Inflammatory macrophage treated with lipopolysaccharide for 1 hour (primary cell): ENCODE data around the gene SLC39A7.

ENCODE experiments used
- DNase-seq, 2 donors: peaks; one replicate each; pipeline ENCODE4 v3.0.0-alpha.2; 2020 to 2022

The SLC39A7 gene

DNA sequence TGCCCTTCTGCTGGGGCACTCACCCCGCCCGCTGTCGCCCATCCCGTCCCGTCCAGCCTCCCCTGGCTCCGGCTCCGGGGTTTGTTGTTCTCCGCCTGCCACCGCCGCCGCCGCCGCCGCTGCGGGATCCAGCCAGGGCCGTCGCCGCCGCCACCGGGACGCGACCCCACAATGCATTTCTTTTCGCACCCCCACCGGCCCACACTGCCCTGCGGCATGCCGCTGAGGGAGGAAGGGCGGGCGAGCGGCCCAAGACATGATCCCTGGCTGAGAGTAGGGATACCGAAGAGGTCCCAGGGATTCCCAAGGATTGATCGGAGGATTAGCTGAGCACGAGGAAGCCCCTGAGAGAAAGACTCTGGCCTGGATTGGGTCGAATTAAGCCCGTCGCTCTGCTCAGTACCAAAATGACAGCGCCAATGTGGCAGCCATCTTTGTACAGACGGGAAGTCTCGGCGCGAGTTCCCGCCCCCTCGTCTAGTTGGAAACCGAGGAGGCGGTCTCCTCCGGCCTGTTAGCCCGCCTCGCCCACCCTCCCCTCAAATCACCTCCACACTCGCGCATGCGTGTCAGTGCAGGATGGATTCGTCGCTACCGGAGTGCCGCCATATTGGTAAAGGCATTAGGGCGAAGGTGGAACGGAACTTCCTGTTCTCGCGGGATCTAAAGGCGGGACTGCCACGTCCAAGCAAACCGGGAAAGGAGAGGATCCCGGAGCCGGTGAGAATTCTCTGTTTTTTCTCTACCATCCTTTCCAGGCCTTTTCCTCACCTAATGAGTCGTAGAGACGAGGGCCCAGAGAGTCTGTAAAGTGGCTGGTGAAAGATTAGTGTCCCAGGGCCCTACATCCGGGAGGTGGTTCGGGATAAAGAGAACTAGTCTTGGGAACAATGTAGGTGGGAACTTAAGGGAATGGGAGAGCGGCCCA lies at the start of gene SLC39A7, which contains the start of gene RXRB:
Gene SLC39A7, plus strand, starts transcription at position 649 of the 928 bp plus-strand sequence. CDS start 379 bp downstream, outside the sequence.
Gene RXRB, minus strand, starts transcription at position 447 of the 928 bp plus-strand sequence. Its CDS starts 189 bp downstream, at position 258.
- peak; percentile 99 for DNase-seq

DNA sequence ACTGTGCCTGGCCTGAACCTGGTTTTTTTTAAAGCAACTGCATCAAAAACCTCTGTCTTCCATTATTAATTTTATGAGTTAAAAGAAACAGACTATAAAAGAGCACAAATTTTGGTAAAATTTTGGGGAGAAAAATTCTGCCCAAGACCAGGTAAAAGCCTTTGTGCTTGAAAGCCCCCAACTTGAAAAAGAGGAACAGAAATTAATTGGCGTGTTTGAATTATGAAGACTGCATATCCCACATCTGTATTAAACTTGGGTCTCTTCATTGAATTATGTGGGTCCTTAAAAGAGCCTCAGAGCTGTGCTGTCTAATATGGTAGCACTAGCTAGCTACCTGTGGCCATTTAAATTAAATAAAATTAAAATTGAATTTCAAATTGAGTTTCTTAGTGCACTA lies 49.6 kb upstream of the SLC39A7 start:
- no peak for DNase-seq

- DNase-seq: no peak
These were observed 46.3 kb upstream of the SLC39A7 start for GRCh38 chr6:33154349-33154748.

GRCh38 chr6:33156561-33156960 lies 44.1 kb upstream of the SLC39A7 start:
- no peak for DNase-seq

GRCh38 chr6:33156964-33157363 lies 43.7 kb upstream of the SLC39A7 start:
- no peak for DNase-seq

GRCh38 chr6:33160096-33160495 lies 40.6 kb upstream of the SLC39A7 start:
- no peak for DNase-seq

DNA sequence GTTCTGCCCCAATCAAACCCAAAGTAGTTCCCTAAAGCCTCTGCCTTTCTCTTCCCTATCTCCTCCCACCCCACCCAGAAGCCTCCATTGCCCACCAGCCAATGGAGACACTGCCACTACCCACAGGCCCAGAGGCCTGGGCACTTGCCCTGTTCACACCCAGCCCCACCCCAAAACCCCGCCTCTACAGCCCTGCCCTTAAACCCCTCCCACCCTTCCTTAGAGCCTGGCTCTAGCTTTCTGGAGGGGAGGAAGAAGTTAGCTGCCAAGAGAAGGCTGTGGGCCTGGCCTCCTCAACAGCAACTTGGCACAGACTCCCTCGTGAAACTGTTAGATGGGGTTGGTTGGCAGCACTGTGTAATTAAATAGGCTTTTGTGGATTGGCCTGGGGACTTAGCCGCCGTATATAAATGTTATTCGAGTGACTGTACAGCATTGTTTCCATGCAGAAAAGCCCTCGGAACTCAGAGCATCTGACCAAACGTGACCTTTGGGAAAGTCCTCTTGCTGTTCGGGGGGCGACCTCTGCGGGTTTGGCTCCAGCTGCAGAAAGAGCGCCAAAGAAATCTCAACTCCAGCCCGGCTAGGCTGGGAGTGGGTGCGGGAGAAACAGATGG lies 39.8 kb upstream of the SLC39A7 start:
- DNase-seq: peak; percentile 59 to 61

DNA sequence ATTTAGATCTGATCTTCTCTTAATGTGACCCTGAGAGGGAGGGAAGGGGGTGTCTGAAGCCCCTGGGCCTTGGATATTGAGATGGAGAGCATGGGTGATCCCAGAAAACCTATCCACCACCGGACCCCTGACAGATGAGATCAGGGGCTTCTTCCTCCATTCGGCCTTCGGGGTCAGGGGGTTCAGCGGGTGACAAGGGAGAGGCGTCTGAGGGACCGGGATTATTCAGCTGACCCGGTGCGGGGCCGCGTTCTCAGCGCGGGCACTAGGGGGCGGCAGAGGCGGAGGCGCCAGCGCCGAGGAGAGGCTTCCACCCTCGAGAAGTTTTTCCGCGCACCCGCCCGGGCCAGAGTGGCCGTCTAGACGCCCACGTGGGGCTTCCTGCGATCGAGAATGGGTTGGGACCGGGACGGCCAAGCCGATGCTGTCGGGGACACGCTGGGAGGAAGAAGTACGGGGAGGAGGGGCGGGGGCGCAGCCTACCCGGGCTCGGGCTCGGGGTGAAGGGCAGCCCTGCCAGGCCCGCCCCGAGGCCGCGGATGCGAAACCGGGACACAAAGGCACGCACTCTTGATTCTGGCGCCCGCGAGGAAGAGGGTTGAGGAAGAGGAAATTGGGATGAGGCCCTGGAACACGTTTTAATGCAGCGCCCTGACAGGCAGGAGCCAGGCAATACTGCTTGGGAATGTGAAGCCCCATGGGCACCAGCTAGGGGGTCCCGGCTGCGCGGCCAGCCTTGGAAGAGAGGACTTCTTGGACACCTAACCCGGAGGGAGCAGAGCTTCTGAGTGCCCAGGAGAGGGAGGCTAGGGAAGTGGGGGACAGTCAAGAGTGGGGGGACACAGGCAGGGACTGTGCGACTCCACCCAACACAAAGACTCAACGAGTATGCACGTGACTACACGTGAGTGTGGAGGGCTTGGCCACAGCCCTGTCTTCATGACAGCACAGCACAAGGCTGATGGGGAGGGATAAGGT lies 39.0 kb upstream of the SLC39A7 start:
- peak; percentile 73 to 93 for DNase-seq

DNA sequence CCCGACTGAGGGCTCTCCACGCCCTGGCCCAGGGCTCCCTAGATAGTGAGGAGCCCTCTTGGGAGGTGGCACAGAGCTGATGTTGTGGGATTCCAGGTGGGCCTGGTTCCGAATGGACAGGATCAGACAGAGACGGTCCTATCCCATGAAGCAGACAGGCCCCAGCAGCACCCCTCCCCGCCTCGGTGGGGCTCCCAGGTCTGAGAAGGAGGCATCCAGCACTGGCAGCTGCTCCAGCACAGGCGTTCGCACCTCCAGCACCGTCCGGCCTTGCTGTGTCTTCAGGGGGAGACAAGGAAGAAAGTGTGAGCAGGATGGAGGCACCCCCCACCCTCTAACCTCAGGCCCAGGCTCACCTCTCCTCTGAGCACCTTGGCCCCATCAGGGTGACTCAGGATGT lies 37.1 kb upstream of the SLC39A7 start:
- no peak for DNase-seq

DNA sequence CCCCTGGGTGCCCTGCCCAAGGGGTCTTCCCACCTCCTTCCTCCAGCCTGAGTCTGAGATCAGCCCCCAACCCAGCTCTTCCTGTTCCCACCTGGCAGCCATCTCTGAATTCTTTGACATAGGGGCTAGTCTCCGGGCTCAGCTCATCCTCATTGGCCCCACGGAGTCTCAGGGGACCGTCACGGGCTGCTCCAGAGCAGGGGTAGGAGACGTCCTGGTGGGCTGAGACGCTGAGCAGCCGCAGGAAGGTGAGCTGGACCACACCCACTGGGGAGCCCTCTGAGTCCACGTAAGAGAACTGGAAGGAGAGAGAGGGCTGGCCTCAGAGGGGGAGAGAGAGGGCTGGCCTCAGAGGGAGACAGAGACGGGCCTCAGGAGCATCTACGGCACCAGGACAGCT lies 36.5 kb upstream of the SLC39A7 start:
- no peak for DNase-seq

DNA sequence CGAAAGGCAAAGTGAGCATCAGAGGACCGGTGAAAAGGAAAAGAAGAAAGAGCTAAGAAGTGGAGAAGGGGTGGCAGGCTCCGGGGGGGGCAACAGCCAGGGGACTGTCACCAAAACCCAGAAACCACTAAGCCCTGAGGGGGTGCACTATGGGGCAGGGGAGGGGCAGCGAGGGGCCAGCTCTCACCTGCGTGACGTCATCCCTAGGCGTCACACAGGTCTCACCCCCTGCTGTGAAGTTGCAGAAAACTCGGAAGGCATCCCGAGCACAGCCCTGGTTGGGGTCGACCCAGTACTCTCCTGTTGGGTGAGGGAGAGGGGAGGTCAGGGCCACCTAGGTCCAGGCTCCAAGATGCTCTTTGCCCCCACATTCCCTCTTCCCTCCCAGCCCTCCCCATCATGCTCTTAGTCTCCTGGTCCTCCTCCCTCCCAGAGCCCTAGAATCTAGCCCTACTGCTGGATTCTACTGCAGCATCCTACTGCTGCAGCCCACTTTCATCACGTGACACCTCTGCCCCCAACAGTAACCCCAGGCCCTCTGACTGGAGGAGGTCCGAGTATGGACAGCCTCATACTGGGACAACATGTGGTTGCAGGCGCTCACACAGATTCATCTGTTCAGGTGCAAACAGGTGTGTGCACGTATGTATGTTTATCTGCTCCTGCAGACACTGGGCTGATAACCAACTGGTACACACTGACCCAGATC lies 35.8 kb upstream of the SLC39A7 start:
- DNase-seq: no peak

- DNase-seq: no peak
These were observed 34.9 kb upstream of the SLC39A7 start for GRCh38 chr6:33165581-33166258.

DNA sequence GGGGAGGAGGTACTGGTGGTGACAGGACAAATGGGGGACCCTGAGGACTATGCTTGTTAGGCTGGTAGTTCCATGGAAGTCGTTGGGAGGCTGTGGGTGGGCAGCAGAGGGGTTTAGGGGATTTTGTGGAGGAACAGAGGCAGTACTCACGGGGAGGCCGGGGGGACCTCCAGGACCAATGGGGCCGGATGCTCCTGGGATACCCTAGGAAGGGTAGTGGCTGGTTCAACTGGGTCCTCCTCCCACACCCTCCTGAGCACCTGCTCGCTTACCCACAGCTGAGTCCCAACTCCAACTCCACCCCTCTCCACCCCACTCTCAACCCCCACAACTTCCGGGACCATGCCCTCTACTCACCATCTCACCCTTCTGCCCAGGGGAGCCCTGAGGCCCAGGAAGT lies 34.3 kb upstream of the SLC39A7 start:
- DNase-seq: no peak

- no peak for DNase-seq
These were observed 33.9 kb upstream of the SLC39A7 start for GRCh38 chr6:33166811-33167210.

GRCh38 chr6:33167374-33168283 lies 33.0 kb upstream of the SLC39A7 start:
- no peak for DNase-seq

GRCh38 chr6:33168284-33168601 lies 32.4 kb upstream of the SLC39A7 start:
- no peak for DNase-seq

DNA sequence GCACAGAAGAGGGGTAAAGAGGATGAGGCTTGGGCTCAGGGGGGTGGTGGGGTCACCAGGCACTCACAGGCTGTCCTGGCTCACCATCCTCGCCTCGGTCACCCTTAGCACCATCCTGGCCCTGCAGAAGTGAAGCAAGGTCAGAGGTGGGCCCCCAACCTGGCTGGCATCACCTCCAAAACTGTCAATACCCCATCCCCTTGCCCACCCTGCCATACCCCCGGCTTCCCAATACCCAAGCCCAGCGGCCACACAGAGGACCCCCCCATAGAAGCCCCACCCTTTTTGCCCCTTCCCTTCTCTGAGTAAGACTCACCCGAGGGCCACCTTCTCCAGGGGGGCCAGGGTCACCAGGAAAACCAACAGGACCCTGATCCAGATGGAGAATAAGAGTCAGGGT lies 32.0 kb upstream of the SLC39A7 start:
- DNase-seq: no peak

DNA sequence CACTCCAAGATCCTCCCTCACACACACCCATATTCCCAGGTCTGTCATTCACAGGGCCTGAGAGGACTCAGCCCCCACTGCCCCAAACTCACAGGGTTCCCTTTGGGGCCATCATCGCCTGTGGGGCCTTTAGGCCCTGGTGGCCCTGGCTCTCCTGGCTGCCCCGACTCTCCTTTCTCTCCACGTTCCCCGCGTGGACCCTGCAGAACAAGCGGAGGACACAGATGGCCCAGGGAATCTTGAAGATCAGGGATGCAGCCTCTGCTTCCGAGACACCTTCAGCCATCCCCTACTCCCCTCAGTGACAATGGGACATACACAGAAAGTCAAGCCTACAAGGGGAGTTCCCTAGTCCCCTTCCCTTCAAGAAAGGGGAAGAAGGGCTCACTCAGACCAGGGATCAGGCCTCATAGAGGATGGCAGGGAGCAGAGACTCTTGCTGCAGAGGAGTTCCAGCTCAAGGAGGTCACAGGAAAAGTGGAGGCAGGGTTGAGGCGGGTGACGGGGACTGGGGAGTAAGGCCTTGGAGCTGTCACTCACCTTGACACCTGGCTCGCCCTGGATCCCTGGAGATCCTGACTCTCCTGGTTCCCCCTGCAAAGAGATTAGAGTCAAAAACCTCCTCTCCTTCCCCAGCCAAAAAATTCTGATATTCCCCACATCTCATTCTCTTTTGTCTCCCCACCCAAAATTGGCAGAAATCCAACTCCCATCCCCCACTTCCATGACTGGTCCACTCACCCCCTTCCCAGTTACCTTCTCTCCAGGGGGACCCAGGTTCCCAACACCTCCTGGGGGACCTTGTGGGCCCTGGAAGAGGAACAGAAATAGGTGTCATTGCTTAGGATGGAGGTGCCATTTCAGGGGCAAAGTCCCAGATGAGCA lies 31.1 kb upstream of the SLC39A7 start:
- peak; percentile 19 to 20 for DNase-seq

DNA sequence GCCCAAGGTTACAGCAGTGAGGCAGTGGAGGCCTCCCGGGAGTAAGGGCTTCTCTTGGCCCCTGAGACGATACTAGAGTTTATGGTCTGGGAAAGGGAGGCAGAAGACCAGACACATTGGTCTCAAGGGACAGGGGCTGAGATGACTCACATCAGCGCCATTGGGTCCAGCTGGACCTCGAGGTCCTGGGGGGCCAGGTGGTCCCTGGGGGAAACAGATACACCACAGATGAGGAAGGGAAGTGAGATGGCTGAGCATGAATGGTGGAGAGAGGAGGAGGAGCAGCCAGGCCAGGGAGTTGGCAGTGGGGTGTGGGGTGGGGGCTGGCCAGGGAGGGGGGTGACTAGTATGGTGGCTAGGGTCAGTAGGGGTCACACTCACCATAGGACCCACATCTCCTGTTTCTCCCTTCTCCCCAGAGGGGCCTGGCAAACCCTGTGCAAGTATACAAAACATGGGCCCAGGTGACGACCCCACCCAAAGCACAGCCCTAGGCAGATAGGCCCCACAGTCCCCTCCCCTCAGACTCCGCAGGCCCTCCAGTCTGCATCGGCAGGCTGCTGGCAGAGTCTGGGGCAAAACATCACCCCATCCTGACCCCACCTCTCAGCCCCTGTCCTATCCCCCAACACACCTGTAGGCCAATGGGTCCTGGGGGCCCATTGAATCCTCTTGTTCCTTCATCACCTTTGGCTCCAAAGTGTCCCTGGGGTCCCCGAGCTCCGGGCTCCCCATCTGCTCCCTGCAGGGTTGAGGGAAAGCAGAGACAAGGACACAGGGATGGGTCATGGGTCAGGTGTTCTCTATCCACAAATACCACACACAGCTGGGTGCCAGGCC lies 30.3 kb upstream of the SLC39A7 start:
- DNase-seq: no peak
